Endodermal cell (in vitro differentiated cells): Measurements from ENCODE around the gene KCTD6. TPM values are rescaled to one million over a fixed set of nuclear protein-coding genes. Genes with fewer than 3 reads are reported as not detected.

ENCODE experiments used
- DNase-seq: peaks from one replicate; pipeline ENCODE4 v3.0.0-alpha.2; 2017
- H3K27ac ChIP-seq: 2 replicates; pipeline ENCODE4 v1.5.1; 2013; ENCODE audit warnings: mild to moderate bottlenecking, low read depth, low read length, moderate library complexity
- H3K27me3 ChIP-seq: 2 replicates; pipeline ENCODE4 v1.6.1; 2013; ENCODE audit warnings: mild to moderate bottlenecking, low read length, moderate library complexity; ENCODE audit not compliant: insufficient read depth, control insufficient read depth, poor library complexity, severe bottlenecking
- H3K36me3 ChIP-seq: 2 replicates; pipeline ENCODE4 v1.7.0; 2013; ENCODE audit warnings: mild to moderate bottlenecking, low read length, moderate library complexity; ENCODE audit not compliant: control insufficient read depth, insufficient read depth
- H3K4me1 ChIP-seq: one replicate; pipeline ENCODE4 v1.7.0; 2013; ENCODE audit warnings: low read length; ENCODE audit not compliant: control insufficient read depth, insufficient read depth
- H3K4me3 ChIP-seq: 2 replicates; pipeline ENCODE4 v1.5.1; 2013; ENCODE audit warnings: mild to moderate bottlenecking, low read length, moderate library complexity
- H3K9ac ChIP-seq: 2 replicates; pipeline ENCODE4 v1.6.1; 2013; ENCODE audit warnings: mild to moderate bottlenecking, low read length, moderate library complexity; ENCODE audit not compliant: poor library complexity, severe bottlenecking; ENCODE audit errors: extremely low read depth
- H3K9me3 ChIP-seq: 2 replicates; pipeline ENCODE4 v1.6.1; 2013; ENCODE audit warnings: mild to moderate bottlenecking, low read length, moderate library complexity; ENCODE audit not compliant: control insufficient read depth
- H3K27ac Mint-ChIP-seq: 2 replicates; pipeline ENCODE4 v1.8.0; 2020; ENCODE audit warnings: mixed read lengths
- H3K27me3 Mint-ChIP-seq: 2 replicates; pipeline ENCODE4 v1.8.0; 2021; ENCODE audit warnings: mild to moderate bottlenecking, mixed read lengths; ENCODE audit not compliant: insufficient read depth
- H3K36me3 Mint-ChIP-seq: 2 replicates; pipeline ENCODE4 v1.8.0; 2020; ENCODE audit warnings: low read depth, mixed read lengths
- H3K4me1 Mint-ChIP-seq: 2 replicates; pipeline ENCODE4 v1.8.0; 2020; ENCODE audit warnings: mixed read lengths
- H3K4me3 Mint-ChIP-seq: 2 replicates; pipeline ENCODE4 v1.8.0; 2020; ENCODE audit warnings: mild to moderate bottlenecking, moderate library complexity, mixed read lengths
- H3K9me3 Mint-ChIP-seq: 2 replicates; pipeline ENCODE4 v1.8.0; 2020; ENCODE audit warnings: mild to moderate bottlenecking, mixed read lengths
- WGBS, 2 experiments: methylation state at CpG; one replicate each; pipeline versions ENCODE4 v1.1.5 to v1.1.7; 2013; ENCODE audit warnings: missing lambda C conversion rate in 2 of 2, mixed read lengths in 1 of 2; ENCODE audit not compliant: insufficient coverage in 1 of 2, insufficient read length in 1 of 2; 5-methylcytosine and 5-hydroxymethylcytosine counted together
- total RNA-seq, 2 donors: library from RNA; stranded (reverse); fragmentation: NEBNext Ultra II Directional in 1 of 2; extraction: Animal tissue kit (Norgen Biotek cat#: 25700) in 1 of 2; gene quantifications; 2 replicates in 1 of 2; 3 replicates in 1 of 2; pipeline ENCODE4 v1.2.1, GENCODE V29; 2021
- TF ChIP-seq, protein P1 (sequence below): fragments of 200-600 bp; sonication (generic); conservative IDR thresholded peaks from 2 replicates; pipeline ENCODE4 v1.5.0; 2021; ENCODE audit warnings: antibody characterized with exemption, mild to moderate bottlenecking

KCTD6 gene
- total RNA-seq, 2 donors from 2014 or later, result 17.9 to 20.4 TPM

DNA sequence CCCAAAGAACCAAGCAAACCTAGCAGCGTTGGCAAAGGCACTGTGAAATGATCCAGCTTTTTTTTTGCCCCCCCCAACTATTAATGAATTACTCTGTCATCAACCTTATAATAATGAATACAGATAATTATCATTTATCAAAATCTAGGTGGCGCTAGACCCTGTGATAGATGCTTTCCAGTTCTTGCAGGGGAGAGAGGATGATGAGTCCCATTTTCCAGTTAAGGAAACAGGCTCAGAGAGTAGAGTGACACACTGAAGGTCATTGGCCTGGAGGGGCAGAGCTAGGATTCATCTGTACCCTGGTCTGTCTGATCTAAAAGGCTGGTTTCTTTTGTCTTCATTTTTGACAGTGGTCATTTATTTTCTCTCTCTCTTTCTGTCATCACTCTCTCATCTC, 40.1 kb downstream of the KCTD6 start:
- no peaks in the 10 kb centered on the region for H3K9me3 ChIP-seq
- no peak overlapping the region for H3K27ac ChIP-seq
- no peaks in the 10 kb centered on the region for H3K27me3 ChIP-seq
- no peak overlapping the region for H3K9ac ChIP-seq
- TF ChIP-seq, protein P1, sequence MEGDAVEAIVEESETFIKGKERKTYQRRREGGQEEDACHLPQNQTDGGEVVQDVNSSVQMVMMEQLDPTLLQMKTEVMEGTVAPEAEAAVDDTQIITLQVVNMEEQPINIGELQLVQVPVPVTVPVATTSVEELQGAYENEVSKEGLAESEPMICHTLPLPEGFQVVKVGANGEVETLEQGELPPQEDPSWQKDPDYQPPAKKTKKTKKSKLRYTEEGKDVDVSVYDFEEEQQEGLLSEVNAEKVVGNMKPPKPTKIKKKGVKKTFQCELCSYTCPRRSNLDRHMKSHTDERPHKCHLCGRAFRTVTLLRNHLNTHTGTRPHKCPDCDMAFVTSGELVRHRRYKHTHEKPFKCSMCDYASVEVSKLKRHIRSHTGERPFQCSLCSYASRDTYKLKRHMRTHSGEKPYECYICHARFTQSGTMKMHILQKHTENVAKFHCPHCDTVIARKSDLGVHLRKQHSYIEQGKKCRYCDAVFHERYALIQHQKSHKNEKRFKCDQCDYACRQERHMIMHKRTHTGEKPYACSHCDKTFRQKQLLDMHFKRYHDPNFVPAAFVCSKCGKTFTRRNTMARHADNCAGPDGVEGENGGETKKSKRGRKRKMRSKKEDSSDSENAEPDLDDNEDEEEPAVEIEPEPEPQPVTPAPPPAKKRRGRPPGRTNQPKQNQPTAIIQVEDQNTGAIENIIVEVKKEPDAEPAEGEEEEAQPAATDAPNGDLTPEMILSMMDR, result peak; percentile 21
- WGBS, 2 experiments, result 73 to 100% methylated on average over 1 to 2 of the region's 2 CpGs
- Mint-ChIP-seq H3K27ac (no peak overlapping the region), H3K4me1 (peaks cover 29% of the 10 kb centered on the region), H3K4me3 (no peak overlapping the region), H3K9me3 (peaks cover under 1% of the 10 kb centered on the region), H3K36me3 (peaks cover under 1% of the 10 kb centered on the region), H3K27me3 (peaks cover 12% of the 10 kb centered on the region)
- no peaks in the 10 kb centered on the region for H3K36me3 ChIP-seq
- no peak for DNase-seq
- peaks cover 20% of the 10 kb centered on the region for H3K4me1 ChIP-seq
- H3K4me3 ChIP-seq, result no peak overlapping the region

DNA sequence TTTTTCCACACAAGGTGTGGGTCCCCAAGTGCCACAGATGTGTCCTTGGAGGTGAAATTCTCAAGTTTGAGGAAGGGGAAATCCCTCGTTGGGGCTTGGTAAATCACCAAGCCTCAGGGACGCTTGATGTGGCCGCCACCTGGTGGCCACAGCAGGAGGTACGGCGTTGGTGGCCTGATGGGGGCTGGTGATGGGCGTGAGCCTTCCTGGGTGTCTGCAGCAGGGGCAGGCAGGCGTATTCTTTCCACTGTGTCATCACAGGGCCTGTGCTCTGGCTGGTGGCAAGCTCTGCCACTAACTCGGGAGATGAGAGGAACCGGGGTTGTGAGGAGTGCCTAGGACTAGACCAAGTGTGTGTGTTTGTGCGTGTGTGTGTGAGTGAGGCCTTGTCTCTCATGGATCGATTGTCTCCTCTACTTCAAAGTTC, 40.9 kb downstream of the KCTD6 start:
- Histone ChIP-seq H3K9ac (no peak overlapping the region), H3K36me3 (no peaks in the 10 kb centered on the region), H3K4me1 (peaks cover 27% of the 10 kb centered on the region), H3K9me3 (no peaks in the 10 kb centered on the region), H3K4me3 (no peak overlapping the region), H3K27me3 (no peaks in the 10 kb centered on the region), H3K27ac (no peak overlapping the region)
- no peak overlapping the region for H3K4me3 Mint-ChIP-seq
- peaks cover 9% of the 10 kb centered on the region for H3K27me3 Mint-ChIP-seq
- H3K4me1 Mint-ChIP-seq, result peaks cover 37% of the 10 kb centered on the region
- no peaks in the 10 kb centered on the region for H3K36me3 Mint-ChIP-seq
- TF ChIP-seq, protein P1, result peak; percentile 91
- no peaks in the 10 kb centered on the region for H3K9me3 Mint-ChIP-seq
- DNase-seq, result peak; percentile 92
- whole genome bisulfite sequencing, 2 experiments, result 18 to 47% methylated on average over 5 to 11 of the region's 11 CpGs
- H3K27ac Mint-ChIP-seq, result no peak overlapping the region

- Mint-ChIP-seq H3K27me3 (peaks cover 4% of the 10 kb centered on the region), H3K9me3 (no peaks in the 10 kb centered on the region), H3K36me3 (no peaks in the 10 kb centered on the region), H3K4me3 (no peak overlapping the region), H3K4me1 (peaks cover 40% of the 10 kb centered on the region), H3K27ac (no peak overlapping the region)
- DNase-seq, result no peak
- Histone ChIP-seq H3K9me3 (no peaks in the 10 kb centered on the region), H3K27me3 (no peaks in the 10 kb centered on the region), H3K9ac (no peak overlapping the region), H3K36me3 (no peaks in the 10 kb centered on the region), H3K4me3 (no peak overlapping the region), H3K27ac (no peak overlapping the region), H3K4me1 (peaks cover 27% of the 10 kb centered on the region)
- WGBS, 2 experiments, result 95 to 96% methylated on average over 8 to 9 of the region's 9 CpGs
- TF ChIP-seq, protein P1, result no peak
These were observed 42.9 kb downstream of the KCTD6 start for GRCh38 chr3:58534592-58535494.
